GM19328 (cell line): ENCODE measurements around the gene CCDC197.

Source experiments
- ATAC-seq: cut with Tn5 transposase; IDR thresholded peaks from one replicate; pipeline ENCODE4 v1.9.1; 2021; ENCODE audit warnings: mild to moderate bottlenecking, moderate library complexity; ENCODE audit not compliant: unreplicated experiment

The CCDC197 gene

GRCh38 chr14:93977171-93977570 lies 19.9 kb upstream of the CCDC197 start:
- no peak for ATAC-seq

GRCh38 chr14:93977790-93978581 lies 19.1 kb upstream of the CCDC197 start:
- peak; percentile 38 for ATAC-seq

GRCh38 chr14:93978735-93979134 lies 18.4 kb upstream of the CCDC197 start:
- ATAC-seq: no peak

- no peak for ATAC-seq
These were observed 16.5 kb upstream of the CCDC197 start for GRCh38 chr14:93980456-93981201.

- no peak for ATAC-seq
These were observed 15.5 kb upstream of the CCDC197 start for GRCh38 chr14:93981316-93982229.

- no peak for ATAC-seq
These were observed 14.7 kb upstream of the CCDC197 start for GRCh38 chr14:93982230-93983007.

GRCh38 chr14:93984070-93984469 lies 13.0 kb upstream of the CCDC197 start:
- ATAC-seq: no peak

GRCh38 chr14:93984987-93985410 lies 12.1 kb upstream of the CCDC197 start:
- ATAC-seq: no peak

GRCh38 chr14:93986955-93987354 lies 10.1 kb upstream of the CCDC197 start:
- ATAC-seq: no peak

- no peak for ATAC-seq
These were observed 9.7 kb upstream of the CCDC197 start for GRCh38 chr14:93987376-93987775.

- no peak for ATAC-seq
These were observed 9.2 kb upstream of the CCDC197 start for GRCh38 chr14:93987815-93988476.

- no peak for ATAC-seq
These were observed 7.2 kb upstream of the CCDC197 start for GRCh38 chr14:93989939-93990338.

- ATAC-seq: no peak
These were observed 5.9 kb upstream of the CCDC197 start for GRCh38 chr14:93991212-93991611.

GRCh38 chr14:93991649-93992048 lies 5.5 kb upstream of the CCDC197 start:
- ATAC-seq: no peak

- no peak for ATAC-seq
These were observed 3.7 kb upstream of the CCDC197 start for GRCh38 chr14:93993382-93993781.

GRCh38 chr14:93994919-93995682 lies 2.0 kb upstream of the CCDC197 start:
- ATAC-seq: no peak

GRCh38 chr14:93996130-93996695 lies 888 bp upstream of the CCDC197 start:
- ATAC-seq: no peak

- ATAC-seq: no peak
These were observed 1.1 kb downstream of the CCDC197 start for GRCh38 chr14:93997916-93998870.
